ENCODE measurements around the gene ZNF333. TPM values are rescaled to one million over a fixed set of nuclear protein-coding genes. Genes with fewer than 3 reads are reported as not detected.
A peak's percentile ranks its signal among the peaks of the same experiment; 100 is the strongest.

Gene ZNF333
- polyA plus RNA-seq, 3 donors: 7.6 to 43.0 (median 9.3) TPM

DNA sequence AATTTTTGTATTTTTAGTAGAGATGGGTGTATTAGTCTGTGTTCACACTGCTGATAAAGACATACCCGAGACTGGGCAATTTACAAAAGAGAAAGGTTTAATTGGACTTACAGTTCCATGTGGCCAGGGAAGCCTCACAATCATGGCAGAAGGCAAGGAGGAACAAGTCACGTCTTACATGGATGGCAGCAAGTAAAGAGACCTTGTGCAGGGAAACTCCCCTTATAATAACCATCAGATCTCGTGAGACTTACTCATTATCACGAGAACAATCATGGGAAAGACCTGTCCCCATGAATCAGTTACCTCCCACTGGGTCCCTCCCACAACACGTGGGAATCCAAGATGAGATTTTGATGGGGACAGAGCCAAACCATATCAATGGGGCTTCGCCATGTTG is 14.6 kb downstream of the ZNF333 start:
- H3K36me3 ChIP-seq (replicated peaks in 1 of 2; ENCODE audit: control insufficient read depth in 1 of 2, insufficient read depth in 2 of 2, low read length in 2 of 2): peaks cover 91 to 100% of the 10 kb centered on the region in 2 donors
- H3K27me3 ChIP-seq (ENCODE audit: control insufficient read depth in 2 of 2, insufficient read depth in 2 of 2, low read length in 2 of 2): no peaks in the 10 kb centered on the region
- no peak overlapping the region for H3K4me2 ChIP-seq (replicated peaks; ENCODE audit: extremely low read depth, low read length, poor library complexity, severe bottlenecking)
- no peak for TF ChIP-seq CTCF (IDR thresholded peaks at IDR 0.05)
- H3K9me3 ChIP-seq (replicated peaks in 1 of 2; ENCODE audit: control insufficient read depth in 1 of 2, insufficient read depth in 1 of 2, low read length in 2 of 2): peaks cover 8 to 17% of the 10 kb centered on the region in 2 donors
- no peaks in the 10 kb centered on the region for H3K79me2 ChIP-seq (ENCODE audit: insufficient read depth, low read length)
- H3K27ac ChIP-seq (ENCODE audit: low read depth in 1 of 2, low read length in 2 of 2): peak overlapping the region in 1 of 2 donors; percentile 18
- H3K4me1 ChIP-seq (ENCODE audit: control insufficient read depth in 1 of 2, insufficient read depth in 2 of 2, low read length in 2 of 2): no peaks in the 10 kb centered on the region
- Mint-ChIP-seq H3K9me3 (peaks cover 1 to 39% (median 32%) of the 10 kb centered on the region in 7 donors), H3K27ac (no peak overlapping the region), H3K4me1 (no peaks in the 10 kb centered on the region), H3K27me3 (ENCODE audit: low read depth in 3 of 3) (peaks cover 0 to 2% (median 0%) of the 10 kb centered on the region in 3 donors), H3K4me3 (no peak overlapping the region), H3K36me3 (peaks cover 89 to 96% of the 10 kb centered on the region in 2 donors)
- DNase-seq: no peak
- H3K9ac ChIP-seq (ENCODE audit: insufficient read depth, low read length, poor library complexity, severe bottlenecking): no peak overlapping the region
- H2AFZ ChIP-seq (ENCODE audit: insufficient read depth, low read depth, low read length, poor library complexity, severe bottlenecking): no peak overlapping the region
- intact Hi-C loops (cut with micrococcal nuclease): no loop called here
- 100% methylated on average over 5 of the region's 6 CpGs for WGBS (ENCODE audit: insufficient coverage)
- H4K20me1 ChIP-seq (ENCODE audit: insufficient read depth, low read length): peaks cover 8% of the 10 kb centered on the region
- H3K4me3 ChIP-seq (replicated peaks in 1 of 3; ENCODE audit: low read depth in 2 of 3, low read length in 3 of 3): no peak overlapping the region

GRCh38 chr19:14715841-14716240 is 26.0 kb downstream of the ZNF333 start:
- Histone ChIP-seq H3K4me3 (replicated peaks in 1 of 3; ENCODE audit: low read depth in 2 of 3, low read length in 3 of 3) (no peak overlapping the region), H3K27ac (ENCODE audit: low read depth in 1 of 2, low read length in 2 of 2) (no peak overlapping the region), H3K4me2 (replicated peaks; ENCODE audit: extremely low read depth, low read length, poor library complexity, severe bottlenecking) (no peak overlapping the region), H3K79me2 (ENCODE audit: insufficient read depth, low read length) (no peaks in the 10 kb centered on the region), H3K27me3 (ENCODE audit: control insufficient read depth in 2 of 2, insufficient read depth in 2 of 2, low read length in 2 of 2) (no peaks in the 10 kb centered on the region), H3K9ac (ENCODE audit: insufficient read depth, low read length, poor library complexity, severe bottlenecking) (no peak overlapping the region), H3K4me1 (ENCODE audit: control insufficient read depth in 1 of 2, insufficient read depth in 2 of 2, low read length in 2 of 2) (no peaks in the 10 kb centered on the region), H3K9me3 (replicated peaks in 1 of 2; ENCODE audit: control insufficient read depth in 1 of 2, insufficient read depth in 1 of 2, low read length in 2 of 2) (peaks cover 58 to 73% of the 10 kb centered on the region in 2 donors), H2AFZ (ENCODE audit: insufficient read depth, low read depth, low read length, poor library complexity, severe bottlenecking) (no peak overlapping the region), H4K20me1 (ENCODE audit: insufficient read depth, low read length) (no peaks in the 10 kb centered on the region), H3K36me3 (replicated peaks in 1 of 2; ENCODE audit: control insufficient read depth in 1 of 2, insufficient read depth in 2 of 2, low read length in 2 of 2) (peaks cover 74 to 100% of the 10 kb centered on the region in 2 donors)
- Mint-ChIP-seq H3K36me3 (peaks cover 88 to 96% of the 10 kb centered on the region in 2 donors), H3K4me3 (no peak overlapping the region), H3K27ac (no peak overlapping the region), H3K9me3 (peaks cover 65 to 80% (median 75%) of the 10 kb centered on the region in 7 donors), H3K4me1 (no peaks in the 10 kb centered on the region), H3K27me3 (ENCODE audit: low read depth in 3 of 3) (peaks cover 0 to 2% (median 0%) of the 10 kb centered on the region in 3 donors)
- intact Hi-C loops (cut with micrococcal nuclease): no loop called here
- WGBS (ENCODE audit: insufficient coverage): 100% methylated on average over 1 of the region's 4 CpGs
- DNase-seq: no peak
- no peak for TF ChIP-seq CTCF (IDR thresholded peaks at IDR 0.05)
